Measurements from ENCODE around the gene CNGA1. TPM values are rescaled to one million over a fixed set of nuclear protein-coding genes. Genes with fewer than 3 reads are reported as not detected.
A peak's percentile ranks its signal among the peaks of the same experiment; 100 is the strongest.
"Not testable (repeated sequence)": the region's sequence is repeated elsewhere in the genome, so short reads cannot be mapped to it uniquely, and the experiment has no call there.

The CNGA1 gene
- total RNA-seq, 1 experiment from 2014 or later: not detected

DNA sequence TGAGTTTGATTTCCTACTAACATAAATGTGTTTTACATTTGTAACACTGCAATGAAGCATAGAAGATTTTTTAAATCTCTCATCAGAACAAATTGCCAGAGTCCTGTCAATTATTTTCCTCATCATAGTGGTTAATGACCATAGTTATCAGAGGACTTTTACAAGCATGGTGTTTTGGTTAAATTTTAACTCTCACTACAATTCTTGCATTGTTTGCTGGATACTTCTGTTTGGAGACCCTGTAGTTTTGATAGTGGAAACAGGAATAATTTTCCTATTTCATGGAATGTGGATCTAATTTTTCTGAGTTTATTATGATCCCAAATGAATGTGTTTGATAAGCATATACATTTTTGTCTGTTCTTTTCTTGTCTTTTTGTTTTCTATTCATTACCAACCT, 16.9 kb upstream of the CNGA1 start:
- DNase-seq (ENCODE audit: low read depth): no peak
- in situ Hi-C loops (cut with HindIII; ENCODE audit: low pct_unique_long_range_greater_than_20kb, low sequenced_read_pairs): no loop called here

DNA sequence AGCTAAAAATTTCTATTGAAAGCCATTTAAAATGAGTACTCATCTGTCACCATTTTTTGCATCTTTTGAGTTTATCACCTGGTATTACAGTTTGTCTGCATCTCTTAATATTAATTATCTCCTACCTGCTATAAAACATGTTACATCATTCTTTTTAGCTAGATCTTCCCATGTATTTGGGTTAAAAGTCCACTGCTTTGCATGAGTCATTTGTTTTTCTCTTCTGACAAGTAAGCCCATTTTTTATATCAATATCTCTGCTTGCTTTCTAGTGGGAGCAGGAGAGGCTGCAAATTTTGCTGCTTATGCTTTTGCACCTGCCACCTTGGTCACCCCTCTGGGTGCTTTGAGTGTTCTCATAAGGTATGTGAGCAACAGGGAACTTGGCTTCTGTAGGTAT, 16.2 kb upstream of the CNGA1 start:
- in situ Hi-C loops (cut with HindIII; ENCODE audit: low pct_unique_long_range_greater_than_20kb, low sequenced_read_pairs): no loop called here
- DNase-seq (ENCODE audit: low read depth): no peak

DNA sequence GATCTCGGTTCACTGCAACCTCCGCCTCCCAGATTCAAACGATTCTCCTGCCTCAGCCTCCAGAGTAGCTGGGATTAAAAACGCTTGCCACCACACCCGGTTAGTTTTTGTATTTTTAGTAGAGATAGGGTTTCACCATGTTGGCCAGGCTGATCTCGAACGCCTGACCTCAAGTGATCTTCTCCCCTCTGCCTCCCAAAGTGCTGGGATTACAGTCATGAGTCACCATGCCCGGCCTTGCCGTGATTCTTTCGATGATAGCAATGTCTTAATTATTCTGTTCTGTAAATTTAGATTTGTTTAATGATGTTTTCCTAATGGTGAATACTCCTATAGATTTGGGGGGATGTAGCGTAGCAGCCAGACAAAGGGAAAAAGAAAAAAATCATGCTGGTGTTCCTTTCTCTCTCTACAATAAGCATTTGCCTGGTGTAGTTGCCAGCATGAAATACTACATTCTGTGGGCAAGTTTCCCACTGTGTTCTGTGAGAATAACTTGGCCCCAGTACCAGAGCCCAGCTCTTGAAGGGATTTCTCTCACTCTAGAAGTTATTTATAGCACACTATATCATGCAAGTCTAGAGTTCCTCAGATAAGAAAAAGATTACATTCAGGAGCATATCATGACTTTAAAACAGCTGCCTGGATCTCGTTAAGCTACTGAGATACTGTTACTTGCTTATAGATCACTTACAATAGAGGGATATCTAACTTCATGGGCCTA, 15.5 kb upstream of the CNGA1 start:
- in situ Hi-C loops (cut with HindIII; ENCODE audit: low pct_unique_long_range_greater_than_20kb, low sequenced_read_pairs): no loop called here
- DNase-seq (ENCODE audit: low read depth): no peak

DNA sequence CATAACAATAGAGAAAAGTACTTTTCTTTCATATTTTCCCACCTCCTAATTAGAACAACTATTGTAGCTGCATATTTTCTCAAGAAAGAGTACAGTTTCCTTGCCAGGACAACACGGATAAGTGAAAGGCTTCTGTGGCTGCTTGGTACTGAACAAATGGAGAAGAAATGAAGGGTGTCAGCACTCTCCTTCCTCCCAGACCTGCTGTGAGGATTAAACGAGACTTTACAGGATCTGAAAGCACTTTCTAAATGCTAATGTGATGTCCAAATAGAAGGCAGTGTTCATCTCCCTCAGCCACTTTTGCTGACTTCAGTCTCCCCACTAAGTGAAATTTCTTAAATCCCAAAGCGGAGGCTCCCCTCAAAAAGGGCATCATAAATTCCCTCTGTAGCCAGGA, 14.0 kb upstream of the CNGA1 start:
- in situ Hi-C loops (cut with HindIII; ENCODE audit: low pct_unique_long_range_greater_than_20kb, low sequenced_read_pairs): no loop called here

DNA sequence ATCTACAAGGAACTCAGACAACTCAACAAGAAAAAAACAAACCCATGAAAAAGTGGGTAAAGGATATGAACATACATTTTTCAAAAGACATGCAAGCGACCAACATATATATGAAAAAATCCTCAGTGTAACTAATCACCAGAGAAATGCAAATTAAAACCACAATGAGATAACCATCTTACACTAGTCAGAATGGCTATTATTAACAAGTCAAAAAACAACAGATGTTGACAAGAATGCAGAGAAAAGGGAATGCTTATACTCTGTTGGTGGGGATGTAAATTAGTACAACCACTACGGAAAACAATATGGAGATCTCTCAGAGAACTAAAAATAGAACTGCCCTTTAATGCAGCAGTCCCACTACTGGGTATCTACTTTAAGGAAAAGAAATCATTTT, 12.2 kb upstream of the CNGA1 start:
- no peak for DNase-seq (ENCODE audit: low read depth)
- in situ Hi-C loops (cut with HindIII; ENCODE audit: low pct_unique_long_range_greater_than_20kb, low sequenced_read_pairs): no loop called here

More for the DNA sequence above, 14.0 kb upstream of the CNGA1 start:
- no peak for DNase-seq (ENCODE audit: low read depth)

DNA sequence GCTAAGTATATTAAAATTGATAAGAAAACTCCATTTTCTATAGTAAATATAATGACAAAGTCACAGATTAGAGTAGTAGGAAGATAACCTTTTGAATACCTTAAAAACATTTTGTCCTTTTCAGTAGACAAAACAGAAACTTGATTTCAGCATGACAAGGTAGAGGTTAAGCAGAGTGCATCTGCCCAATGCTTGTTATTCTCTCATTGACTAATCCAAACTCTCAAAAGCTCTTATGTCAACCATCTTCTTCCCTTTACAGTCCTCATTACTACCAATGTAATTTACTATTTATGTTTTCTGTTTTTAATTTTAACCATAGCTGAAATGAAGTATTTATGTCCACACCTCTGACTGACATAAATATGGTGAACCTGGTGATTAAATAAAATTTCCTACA, 11.2 kb upstream of the CNGA1 start:
- in situ Hi-C loops (cut with HindIII; ENCODE audit: low pct_unique_long_range_greater_than_20kb, low sequenced_read_pairs): no loop called here
- no peak for DNase-seq (ENCODE audit: low read depth)

DNA sequence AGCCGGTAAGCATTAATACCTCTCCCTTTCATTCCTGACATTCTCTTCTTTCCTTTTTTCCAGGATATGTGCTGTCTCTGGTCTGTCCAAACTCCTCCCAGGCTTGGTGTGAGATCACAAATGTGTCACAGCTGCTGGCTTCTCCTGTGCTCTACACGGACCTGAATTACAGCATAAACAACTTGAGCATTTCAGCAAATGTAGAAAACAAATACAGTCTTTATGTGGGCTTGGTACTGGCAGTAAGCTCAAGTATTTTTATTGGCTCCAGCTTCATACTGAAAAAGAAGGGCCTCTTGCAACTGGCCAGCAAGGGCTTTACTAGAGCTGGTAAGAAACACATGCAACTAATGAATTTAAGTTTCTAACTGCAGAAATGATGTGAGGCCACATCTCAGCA, 8.5 kb upstream of the CNGA1 start:
- no peak for DNase-seq (ENCODE audit: low read depth)
- in situ Hi-C loops (cut with HindIII; ENCODE audit: low pct_unique_long_range_greater_than_20kb, low sequenced_read_pairs): no loop called here

DNA sequence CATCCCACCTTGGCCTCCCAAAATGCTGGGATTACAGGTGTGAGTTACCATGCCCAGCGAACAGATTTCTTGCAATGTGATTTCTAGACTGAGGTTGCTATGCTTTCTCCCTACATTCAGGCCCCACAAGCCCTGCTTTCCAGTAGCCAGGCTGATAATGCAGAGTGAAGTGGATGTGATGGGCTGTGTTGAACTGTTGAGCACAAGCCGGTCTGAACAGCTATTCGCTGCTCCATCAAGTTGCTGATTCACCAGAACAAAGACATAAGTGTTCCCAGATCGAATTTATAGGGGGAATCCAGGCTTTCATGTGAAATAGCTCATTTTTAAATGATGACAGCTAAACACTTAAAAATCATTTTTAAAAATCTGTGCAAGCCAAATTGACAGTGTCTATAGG, 8.0 kb upstream of the CNGA1 start:
- in situ Hi-C loops (cut with HindIII; ENCODE audit: low pct_unique_long_range_greater_than_20kb, low sequenced_read_pairs): no loop called here

DNA sequence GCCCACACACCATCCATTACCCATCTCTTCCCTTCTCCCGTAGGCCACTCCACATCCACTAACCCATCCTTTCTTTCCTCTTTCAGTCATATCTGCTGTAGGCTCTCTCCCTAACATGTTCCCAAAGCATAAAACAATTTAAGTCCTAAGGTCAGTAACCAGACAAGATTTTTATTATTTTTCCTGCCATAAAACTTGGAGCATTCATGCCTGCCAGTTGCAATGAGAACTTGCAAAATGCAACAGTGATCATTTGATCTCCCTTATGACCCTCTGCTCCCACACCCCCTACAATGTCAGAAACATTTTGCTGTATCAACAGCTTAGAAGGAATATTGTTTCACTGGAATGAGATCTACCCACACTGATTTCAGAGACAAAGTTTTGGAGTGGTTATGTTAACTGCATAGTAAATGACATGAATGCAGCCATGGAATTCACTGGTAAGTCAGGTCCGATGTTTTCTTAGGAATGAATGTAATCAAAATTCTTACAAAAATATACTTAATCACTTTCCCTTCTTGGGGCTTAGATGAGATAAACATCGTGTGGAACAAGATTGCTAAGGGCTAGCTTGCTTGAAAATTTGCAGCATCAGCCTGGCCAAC, 5.8 kb upstream of the CNGA1 start:
- in situ Hi-C loops (cut with HindIII; ENCODE audit: low pct_unique_long_range_greater_than_20kb, low sequenced_read_pairs): no loop called here

More for the DNA sequence above, 8.0 kb upstream of the CNGA1 start:
- no peak for DNase-seq (ENCODE audit: low read depth)

DNA sequence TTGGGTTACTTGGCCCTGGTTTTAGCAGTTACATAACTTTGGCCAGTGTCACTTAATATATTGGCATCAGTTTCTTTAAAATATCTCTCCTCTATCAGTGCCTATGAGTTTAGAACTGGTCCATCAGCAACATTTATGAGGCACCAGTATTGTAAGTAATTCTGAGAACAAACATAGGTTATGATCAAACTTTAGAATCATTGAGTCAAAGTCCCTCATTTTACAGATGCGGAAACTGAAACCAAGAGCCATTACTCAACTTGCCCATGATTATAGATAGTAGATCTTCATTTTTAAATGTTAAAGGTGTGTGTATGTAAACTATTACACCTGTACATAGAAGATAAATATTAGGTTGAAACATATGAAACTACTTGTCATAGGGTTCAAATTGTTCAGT, 4.6 kb upstream of the CNGA1 start:
- in situ Hi-C loops (cut with HindIII; ENCODE audit: low pct_unique_long_range_greater_than_20kb, low sequenced_read_pairs): no loop called here
- DNase-seq (ENCODE audit: low read depth): no peak

More for the DNA sequence above, 5.8 kb upstream of the CNGA1 start:
- no peak for DNase-seq (ENCODE audit: low read depth)

DNA sequence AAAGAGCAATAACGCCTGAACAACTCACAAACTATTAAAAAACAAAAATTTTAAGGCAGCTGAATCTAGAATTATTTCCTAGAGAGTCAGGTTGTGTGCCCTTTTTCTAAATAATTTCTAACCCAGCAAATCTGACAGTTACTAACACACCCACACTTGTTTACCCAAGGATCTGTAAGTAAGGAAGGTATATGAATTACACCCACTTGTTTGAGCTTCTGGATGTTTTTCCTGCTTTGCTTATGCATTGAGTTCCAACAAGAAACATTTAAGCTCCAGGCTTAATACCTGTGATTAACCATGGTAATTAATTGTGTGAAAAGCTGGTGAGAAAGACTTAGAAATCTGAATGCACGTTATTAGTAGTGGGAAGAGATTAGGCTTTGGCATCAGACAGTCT, 1.6 kb upstream of the CNGA1 start:
- no peak for DNase-seq (ENCODE audit: low read depth)
- in situ Hi-C loops (cut with HindIII; ENCODE audit: low pct_unique_long_range_greater_than_20kb, low sequenced_read_pairs): no loop called here

DNA sequence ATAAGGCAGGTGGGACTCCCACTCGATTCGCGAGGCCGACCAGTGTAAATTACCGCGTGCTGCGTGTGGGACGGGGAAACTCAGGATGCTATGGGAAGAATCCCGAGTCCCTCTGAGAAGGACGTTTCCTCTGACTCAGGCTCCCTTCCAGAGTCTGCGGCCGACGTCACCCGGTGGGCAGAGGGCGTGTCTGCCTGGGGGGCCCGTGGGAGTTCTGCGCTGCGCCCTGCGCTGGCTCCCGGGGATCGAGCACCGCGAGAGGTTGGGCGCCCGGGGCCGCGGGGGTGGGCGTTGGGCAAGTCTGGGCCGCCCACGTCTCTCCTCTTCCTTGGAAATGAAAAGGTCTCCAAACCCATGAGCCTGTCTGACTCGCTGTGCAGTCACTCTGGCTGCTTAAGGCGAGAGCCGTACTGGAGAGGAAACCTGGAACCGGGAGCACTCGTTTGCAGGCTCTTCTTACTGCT, 659 bp upstream of the CNGA1 start:
- in situ Hi-C loops (cut with HindIII; ENCODE audit: low pct_unique_long_range_greater_than_20kb, low sequenced_read_pairs): no loop called here
- peak; percentile 56 for DNase-seq (ENCODE audit: low read depth)

DNA sequence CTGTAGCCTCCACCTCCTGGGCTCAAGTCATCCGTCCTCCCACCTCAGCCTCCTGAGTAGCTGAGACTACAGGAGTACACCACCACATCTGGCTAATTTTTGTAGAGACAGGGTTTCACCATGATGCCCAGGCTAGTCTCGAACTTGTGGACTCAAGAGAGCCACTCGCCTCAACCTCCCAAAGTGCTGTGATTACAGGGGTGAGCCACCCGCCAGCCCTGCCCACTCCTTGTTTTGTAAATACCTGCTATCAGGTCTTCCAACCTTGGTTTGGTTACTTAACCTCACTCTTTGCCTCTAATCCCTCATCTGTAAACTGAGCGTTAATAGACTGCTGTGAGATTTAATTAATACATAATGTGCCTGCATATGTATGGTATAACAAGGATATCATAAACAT, 803 bp downstream of the CNGA1 start:
- DNase-seq (ENCODE audit: low read depth): no peak
- in situ Hi-C loops (cut with HindIII; ENCODE audit: low pct_unique_long_range_greater_than_20kb, low sequenced_read_pairs): no loop called here

DNA sequence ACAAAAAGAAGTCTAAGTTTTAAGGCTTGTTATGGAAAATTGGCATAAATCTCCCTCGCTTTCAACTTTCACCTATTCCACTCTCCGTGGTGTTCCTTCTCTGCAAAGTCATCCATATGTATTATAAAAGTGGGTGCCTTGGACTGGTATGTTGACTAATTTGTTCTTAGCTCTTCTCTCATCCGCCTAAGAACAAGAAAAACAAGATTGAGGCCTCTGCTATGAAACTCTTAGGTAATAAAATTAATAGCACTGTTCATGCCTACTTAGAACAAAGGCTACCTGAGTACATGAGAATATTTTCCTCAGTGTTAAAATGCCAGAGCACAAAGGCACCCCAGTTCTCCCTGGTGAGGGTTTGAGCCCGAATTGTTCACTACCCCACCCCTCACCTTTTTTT, 1.3 kb downstream of the CNGA1 start:
- in situ Hi-C loops (cut with HindIII; ENCODE audit: low pct_unique_long_range_greater_than_20kb, low sequenced_read_pairs): no loop called here
- no peak for DNase-seq (ENCODE audit: low read depth)

DNA sequence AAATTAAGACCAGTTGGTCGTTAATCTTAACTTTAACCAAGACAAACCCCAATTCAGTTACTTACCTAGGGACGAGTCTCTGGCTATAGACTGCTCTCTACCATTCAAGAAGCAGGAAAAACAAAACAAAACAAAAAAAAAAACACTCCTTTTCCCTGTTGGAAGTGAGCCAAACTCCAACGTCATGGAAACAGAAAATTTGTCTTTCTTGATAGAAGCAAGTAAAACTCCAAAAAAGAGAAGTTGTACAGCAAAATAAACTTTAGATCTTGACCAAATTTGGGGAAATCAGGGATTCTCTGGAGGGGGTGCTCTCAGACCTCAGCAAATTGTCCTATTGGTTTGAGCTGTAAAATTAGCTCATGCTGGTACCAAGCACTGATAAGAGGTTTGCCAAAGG, 3.7 kb downstream of the CNGA1 start:
- DNase-seq (ENCODE audit: low read depth): no peak
- in situ Hi-C loops (cut with HindIII; ENCODE audit: low pct_unique_long_range_greater_than_20kb, low sequenced_read_pairs): no loop called here

DNA sequence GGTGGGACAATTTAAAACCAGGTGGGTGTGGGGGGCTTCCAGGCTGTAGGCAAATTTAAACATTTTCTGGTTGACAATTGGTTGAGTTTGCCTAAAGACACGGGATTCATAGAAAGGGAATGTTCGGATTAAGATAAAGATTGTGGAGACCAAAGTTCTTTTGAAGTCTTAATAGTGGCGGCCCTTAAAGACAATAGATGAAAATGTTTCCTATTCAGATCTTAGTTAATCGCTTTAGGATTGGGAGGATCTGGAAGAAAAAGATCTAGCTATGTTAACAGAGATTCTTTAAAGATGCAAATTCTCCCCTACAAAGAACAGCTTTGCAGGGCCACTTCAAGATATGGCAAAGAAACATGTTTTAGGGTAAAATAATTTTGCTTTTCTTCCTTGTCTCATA, 4.8 kb downstream of the CNGA1 start:
- in situ Hi-C loops (cut with HindIII; ENCODE audit: low pct_unique_long_range_greater_than_20kb, low sequenced_read_pairs): no loop called here
- DNase-seq (ENCODE audit: low read depth): no peak

DNA sequence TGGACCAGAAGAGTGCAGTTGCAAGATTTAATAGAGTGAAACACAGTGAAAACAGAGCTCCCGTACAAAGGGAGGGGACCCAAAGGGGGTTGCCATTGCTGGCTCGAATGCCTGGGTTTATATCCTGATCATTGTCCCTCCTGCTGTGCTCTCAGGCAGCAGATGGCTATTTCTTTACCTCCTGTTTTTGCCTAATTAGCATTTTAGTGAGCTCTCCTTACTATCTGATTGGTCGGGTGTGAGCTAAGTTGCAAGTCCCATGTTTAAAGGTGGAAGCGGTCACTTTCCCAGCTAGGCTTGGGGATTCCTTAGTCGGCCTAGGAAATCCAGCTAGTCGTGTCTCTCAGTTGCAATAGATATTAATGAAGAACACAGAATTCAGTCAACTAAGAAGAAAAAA, 5.6 kb downstream of the CNGA1 start:
- in situ Hi-C loops (cut with HindIII; ENCODE audit: low pct_unique_long_range_greater_than_20kb, low sequenced_read_pairs); DNase-seq (ENCODE audit: low read depth): not testable (repeated sequence)

DNA sequence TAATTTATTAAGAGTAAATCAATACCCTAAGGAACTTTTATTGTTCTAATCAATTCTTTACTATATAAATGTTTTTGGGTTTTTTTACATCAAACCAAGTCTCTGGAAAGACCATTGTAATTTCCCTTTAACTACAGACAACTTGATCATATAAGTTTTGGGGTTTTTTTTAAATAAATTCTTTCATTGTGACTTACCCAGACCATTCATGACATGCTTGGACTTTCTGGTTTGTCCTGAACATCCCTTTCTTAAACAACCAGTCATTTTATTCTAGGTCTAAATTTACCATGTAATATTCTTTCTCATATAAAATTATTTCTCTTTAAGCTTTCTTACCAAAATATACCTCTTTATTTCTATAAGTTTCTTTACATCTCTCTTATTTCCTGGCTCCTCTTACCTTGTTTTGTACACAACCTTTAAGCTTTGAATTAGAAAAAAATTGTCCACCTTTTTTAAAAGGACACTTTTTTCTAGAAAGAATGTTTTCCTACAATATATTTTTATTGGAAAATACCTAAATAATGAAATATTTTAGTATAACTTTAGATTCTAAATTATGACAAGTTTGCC, 8.4 kb downstream of the CNGA1 start:
- no peak for DNase-seq (ENCODE audit: low read depth)
- in situ Hi-C loops (cut with HindIII; ENCODE audit: low pct_unique_long_range_greater_than_20kb, low sequenced_read_pairs): no loop called here

DNA sequence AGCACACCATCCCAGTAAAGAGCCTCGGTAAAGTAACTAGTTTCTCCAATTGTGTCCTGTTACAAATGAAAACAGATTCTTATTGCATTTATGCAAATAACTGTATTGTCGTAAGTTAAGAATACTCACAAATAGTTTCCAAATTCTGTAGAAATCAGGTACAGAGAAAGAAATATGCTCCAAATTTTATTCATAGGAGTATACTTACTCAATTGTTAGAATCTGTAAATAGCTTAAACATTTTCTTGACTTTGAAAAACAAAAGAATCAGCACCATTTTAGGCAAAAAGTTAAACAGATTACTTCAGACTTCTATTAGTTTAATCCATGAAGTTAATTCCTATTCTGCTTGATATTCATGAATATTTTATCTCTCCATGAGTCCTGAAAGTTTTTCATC, 10.7 kb downstream of the CNGA1 start:
- in situ Hi-C loops (cut with HindIII; ENCODE audit: low pct_unique_long_range_greater_than_20kb, low sequenced_read_pairs): no loop called here
- DNase-seq (ENCODE audit: low read depth): no peak

DNA sequence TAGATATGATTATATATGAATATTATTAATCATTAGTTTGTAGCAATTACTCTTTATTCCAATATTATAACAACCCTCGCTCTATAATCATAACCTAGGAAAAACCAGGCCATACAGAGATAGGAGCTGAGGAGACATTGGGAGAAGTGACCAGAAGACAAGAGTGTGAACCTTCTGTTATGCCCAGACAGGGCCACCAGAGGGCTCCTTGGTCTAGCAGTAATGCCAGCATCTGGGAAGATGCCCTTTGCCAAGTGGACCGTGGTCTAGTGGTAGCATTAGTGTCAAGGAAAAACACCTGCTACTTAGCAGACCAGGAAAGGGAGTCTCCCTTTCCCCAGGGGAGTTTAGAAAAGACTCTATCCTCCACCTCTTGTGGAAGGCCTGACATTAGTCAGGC, 12.9 kb downstream of the CNGA1 start:
- DNase-seq (ENCODE audit: low read depth); in situ Hi-C loops (cut with HindIII; ENCODE audit: low pct_unique_long_range_greater_than_20kb, low sequenced_read_pairs): not testable (repeated sequence)

All from Caki2 (cell line).